ENCODE measurements around the gene RAB13. TPM values are rescaled to one million over a fixed set of nuclear protein-coding genes. Genes with fewer than 3 reads are reported as not detected.

Gene RAB13
- total and polyA plus RNA-seq, 2 of the 13 experiments (the other 11 are each of a cell fraction or from before 2014, with no cell fraction given): 15.9 to 24.7 TPM

- TF ChIP-seq ZNF562 (CRISPR knock-in tag; IDR thresholded peaks at IDR 0.05; ENCODE audit: borderline replicate concordance) (no peak), NCOR1 (IDR thresholded peaks at IDR 0.05; ENCODE audit: borderline replicate concordance, low read length) (0 out of 2 replicates have a peak, but pooled peaks have one; percentile 9), FOXP4 (CRISPR knock-in tag; IDR thresholded peaks at IDR 0.05) (peak; percentile 62), ZNF839 (CRISPR knock-in tag; IDR thresholded peaks at IDR 0.05; ENCODE audit: borderline replicate concordance) (0 out of 2 replicates have a peak, but pooled peaks have one; percentile 73), WIZ (CRISPR knock-in tag; IDR thresholded peaks at IDR 0.05) (no peak; the same call in 1 of the 2 replicates), ZBTB46 (CRISPR knock-in tag; IDR thresholded peaks at IDR 0.05; ENCODE audit: borderline replicate concordance) (no peak), SRSF4 (IDR thresholded peaks at IDR 0.05; ENCODE audit: low read depth, low read length, poor library complexity, severe bottlenecking) (no peak), ZBTB42 (CRISPR knock-in tag; IDR thresholded peaks at IDR 0.05) (no peak), LRRFIP1 (CRISPR knock-in tag; conservative IDR thresholded peaks at IDR 0.05) (no peak), ZNF569 (CRISPR knock-in tag; IDR thresholded peaks at IDR 0.05; ENCODE audit: borderline replicate concordance) (no peak), CEBPZ (IDR thresholded peaks at IDR 0.05; ENCODE audit: low read length) (no peak)
These were observed 18.8 kb downstream of the RAB13 start, which contains the start of gene CREB3L4 (continued) for GRCh38 chr1:153967107-153967999.
